ENCODE measurements around the gene CLBA1.

DNA sequence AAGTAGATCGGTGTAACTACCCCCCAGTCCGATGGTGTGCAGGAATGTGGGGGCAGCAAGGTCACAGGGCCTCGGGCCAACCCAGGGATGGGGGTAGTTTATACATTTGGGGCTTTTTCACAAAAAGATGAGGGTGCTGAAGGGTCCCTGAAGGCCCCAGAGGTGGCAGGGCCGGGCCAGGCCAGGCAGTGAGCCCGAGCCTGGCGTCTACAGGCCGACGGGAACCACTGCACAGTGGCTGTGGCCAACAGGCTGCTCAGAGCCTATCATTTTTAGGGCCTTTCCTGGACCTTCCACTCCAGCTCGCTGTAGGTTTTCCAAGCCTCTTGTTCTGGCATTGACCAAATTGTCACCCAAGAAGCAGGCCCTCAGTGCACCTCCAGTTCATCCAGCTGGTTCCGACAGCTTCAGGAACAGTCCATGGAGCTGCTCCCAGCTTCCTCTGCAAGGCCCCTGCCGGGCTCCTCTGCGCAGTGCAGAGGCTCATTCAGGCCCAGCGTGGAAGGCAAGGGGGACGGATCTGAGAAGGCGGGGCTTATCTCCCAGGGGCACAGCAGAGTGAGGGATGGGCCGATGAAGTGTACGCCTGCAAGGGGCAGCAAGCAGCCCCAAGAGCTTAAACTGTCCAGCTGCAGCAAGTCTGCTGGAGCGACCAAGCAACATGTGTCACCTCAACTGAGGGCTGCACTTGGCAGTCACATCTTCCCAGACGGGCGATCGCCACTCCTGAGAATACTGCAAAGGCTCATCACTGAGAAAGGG, 21.4 kb downstream of the CLBA1 start:
- TF ChIP-seq, protein P1, sequence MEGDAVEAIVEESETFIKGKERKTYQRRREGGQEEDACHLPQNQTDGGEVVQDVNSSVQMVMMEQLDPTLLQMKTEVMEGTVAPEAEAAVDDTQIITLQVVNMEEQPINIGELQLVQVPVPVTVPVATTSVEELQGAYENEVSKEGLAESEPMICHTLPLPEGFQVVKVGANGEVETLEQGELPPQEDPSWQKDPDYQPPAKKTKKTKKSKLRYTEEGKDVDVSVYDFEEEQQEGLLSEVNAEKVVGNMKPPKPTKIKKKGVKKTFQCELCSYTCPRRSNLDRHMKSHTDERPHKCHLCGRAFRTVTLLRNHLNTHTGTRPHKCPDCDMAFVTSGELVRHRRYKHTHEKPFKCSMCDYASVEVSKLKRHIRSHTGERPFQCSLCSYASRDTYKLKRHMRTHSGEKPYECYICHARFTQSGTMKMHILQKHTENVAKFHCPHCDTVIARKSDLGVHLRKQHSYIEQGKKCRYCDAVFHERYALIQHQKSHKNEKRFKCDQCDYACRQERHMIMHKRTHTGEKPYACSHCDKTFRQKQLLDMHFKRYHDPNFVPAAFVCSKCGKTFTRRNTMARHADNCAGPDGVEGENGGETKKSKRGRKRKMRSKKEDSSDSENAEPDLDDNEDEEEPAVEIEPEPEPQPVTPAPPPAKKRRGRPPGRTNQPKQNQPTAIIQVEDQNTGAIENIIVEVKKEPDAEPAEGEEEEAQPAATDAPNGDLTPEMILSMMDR (IDR thresholded peaks at IDR 0.05), result no peak
- no peak for TF ChIP-seq ZFX (IDR thresholded peaks at IDR 0.05; ENCODE audit: borderline replicate concordance)

All from 22Rv1 (cell line).